Endometrium (tissue), 2 donors: ENCODE results near the gene KCNK16.

Experiments
- FAIRE-seq: peaks from 2 replicates; lab custom pipeline; 2012; peaks lifted over from hg19 to GRCh38; lab: Jason Lieb, UNC
- donor health status: control.
- donor health status: control.

Gene KCNK16

GRCh38 chr6:39276379-39276995 is 46.0 kb downstream of the KCNK16 start:
- FAIRE-seq: no peak

- no peak for FAIRE-seq
Measured at GRCh38 chr6:39274903-39275302, 47.6 kb downstream of the KCNK16 start.

- no peak for FAIRE-seq
Measured at GRCh38 chr6:39274471-39274870, 48.0 kb downstream of the KCNK16 start.

- no peak for FAIRE-seq
Measured at GRCh38 chr6:39273406-39273821, 49.1 kb downstream of the KCNK16 start.

GRCh38 chr6:39269961-39270360 is 52.5 kb downstream of the KCNK16 start:
- no peak for FAIRE-seq

- FAIRE-seq: no peak
Measured at GRCh38 chr6:39268721-39269120, 53.8 kb downstream of the KCNK16 start.

- no peak for FAIRE-seq
Measured at GRCh38 chr6:39268171-39268570, 54.3 kb downstream of the KCNK16 start.

GRCh38 chr6:39266782-39267355 is 55.6 kb downstream of the KCNK16 start:
- FAIRE-seq: no peak

GRCh38 chr6:39266375-39266774 is 56.1 kb downstream of the KCNK16 start:
- no peak for FAIRE-seq
